ENCODE results near the gene ZFP57.

The ZFP57 gene

DNA sequence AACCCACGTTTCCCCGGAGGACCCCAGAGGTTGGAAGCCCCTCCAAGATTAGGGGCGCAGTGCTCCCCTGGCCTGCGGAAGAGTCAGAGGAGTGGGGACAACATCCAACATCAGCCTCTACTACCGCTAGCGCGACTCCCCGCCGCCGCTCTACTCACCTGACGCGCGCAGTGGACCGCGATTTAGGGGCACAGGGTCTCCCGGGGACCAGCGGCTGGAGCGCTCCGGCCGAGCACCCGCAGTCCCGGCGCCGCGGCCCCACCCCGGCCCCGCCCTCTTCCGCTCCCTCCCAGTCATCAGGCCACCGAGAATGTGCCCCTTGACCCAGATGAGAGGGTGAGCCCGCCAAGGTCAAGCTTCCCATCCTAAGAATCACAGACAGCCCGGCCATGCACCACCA lies at the start of gene ZFP57:
Gene ZFP57 (minus strand): TSS at position 249 of the 400 bp plus-strand sequence. CDS start 4,149 bp downstream, outside the sequence.
- DNase-seq (ENCODE audit: extremely low read depth, low read depth): no peak
- no peak for TF ChIP-seq CTCF (IDR thresholded peaks at IDR 0.05; ENCODE audit: low read depth, low read length)

DNA sequence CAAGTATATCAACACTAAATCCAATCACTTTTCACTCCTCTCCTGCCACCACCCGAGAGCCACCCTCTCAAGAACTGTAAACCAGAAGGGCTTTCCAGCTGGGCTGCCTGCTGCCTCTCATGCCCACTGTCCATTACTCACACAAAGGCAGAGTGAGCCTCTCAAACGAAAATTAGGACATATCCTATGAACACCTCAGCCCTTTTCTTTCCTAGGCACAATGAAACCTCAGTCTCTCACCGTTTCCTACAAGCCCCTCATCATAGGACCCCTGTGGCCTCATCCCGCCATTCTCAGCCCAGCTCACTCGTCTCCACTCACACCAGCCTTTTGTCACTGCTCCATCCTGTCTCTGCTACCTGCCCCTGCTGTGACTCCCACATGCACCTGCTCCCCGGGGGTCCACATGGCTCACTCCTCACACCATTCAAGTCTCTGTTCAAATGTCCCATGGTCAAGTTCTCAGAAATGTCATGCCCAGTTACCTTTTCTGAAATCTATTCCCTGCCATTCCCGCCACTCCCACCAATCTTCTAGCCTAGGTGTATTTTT lies 49.7 kb upstream of the ZFP57 start:
- TF ChIP-seq CTCF (IDR thresholded peaks at IDR 0.05; ENCODE audit: low read depth, low read length): no peak
- DNase-seq (ENCODE audit: extremely low read depth, low read depth): no peak

- no peak for TF ChIP-seq CTCF (IDR thresholded peaks at IDR 0.05; ENCODE audit: low read depth, low read length)
- no peak for DNase-seq (ENCODE audit: extremely low read depth, low read depth)
Measured at GRCh38 chr6:29729774-29730328, 48.9 kb upstream of the ZFP57 start.

DNA sequence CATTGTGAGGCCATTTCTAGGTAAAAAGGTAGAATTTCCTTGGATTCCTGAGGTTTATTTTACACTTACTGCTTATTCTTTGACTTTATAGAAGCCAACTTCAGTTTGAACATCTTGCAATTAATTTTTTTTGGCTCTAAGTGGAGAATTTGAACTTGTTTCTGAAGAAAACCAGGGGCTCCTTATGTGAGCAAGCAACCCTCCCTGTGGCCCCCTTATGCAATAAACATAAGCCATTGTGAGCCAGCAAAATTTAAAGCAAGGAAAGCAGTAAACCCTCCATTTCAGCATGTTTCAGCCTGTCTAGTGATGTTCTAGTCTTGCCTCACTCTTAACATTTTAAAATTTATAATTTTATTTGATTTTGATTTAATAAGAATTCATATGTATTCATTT lies 47.9 kb upstream of the ZFP57 start:
- TF ChIP-seq CTCF (IDR thresholded peaks at IDR 0.05; ENCODE audit: low read depth, low read length): no peak
- DNase-seq (ENCODE audit: extremely low read depth, low read depth): no peak

- no peak for TF ChIP-seq CTCF (IDR thresholded peaks at IDR 0.05; ENCODE audit: low read depth, low read length)
- DNase-seq (ENCODE audit: extremely low read depth, low read depth): no peak
Measured at GRCh38 chr6:29728173-29728874, 47.4 kb upstream of the ZFP57 start.

DNA sequence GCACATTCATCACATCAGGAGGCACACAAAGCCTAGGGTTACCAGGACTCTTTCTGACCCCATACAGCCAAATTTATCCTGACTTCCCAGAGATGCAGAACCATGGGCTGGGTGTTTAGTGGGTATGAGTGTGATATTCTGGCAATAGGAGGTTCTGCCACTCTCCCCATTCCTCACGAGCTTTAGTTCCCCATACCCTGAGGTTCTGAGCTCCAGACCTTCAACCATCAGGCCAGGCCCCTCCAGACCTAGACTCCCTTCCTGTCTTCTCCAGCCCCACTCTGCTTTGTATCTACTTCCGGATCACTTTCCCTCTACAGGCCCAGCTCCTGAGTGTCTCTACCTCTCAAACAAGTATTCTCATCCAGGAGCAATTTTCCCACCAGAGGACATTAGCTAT lies 46.7 kb upstream of the ZFP57 start:
- DNase-seq (ENCODE audit: extremely low read depth, low read depth): no peak
- no peak for TF ChIP-seq CTCF (IDR thresholded peaks at IDR 0.05; ENCODE audit: low read depth, low read length)

DNA sequence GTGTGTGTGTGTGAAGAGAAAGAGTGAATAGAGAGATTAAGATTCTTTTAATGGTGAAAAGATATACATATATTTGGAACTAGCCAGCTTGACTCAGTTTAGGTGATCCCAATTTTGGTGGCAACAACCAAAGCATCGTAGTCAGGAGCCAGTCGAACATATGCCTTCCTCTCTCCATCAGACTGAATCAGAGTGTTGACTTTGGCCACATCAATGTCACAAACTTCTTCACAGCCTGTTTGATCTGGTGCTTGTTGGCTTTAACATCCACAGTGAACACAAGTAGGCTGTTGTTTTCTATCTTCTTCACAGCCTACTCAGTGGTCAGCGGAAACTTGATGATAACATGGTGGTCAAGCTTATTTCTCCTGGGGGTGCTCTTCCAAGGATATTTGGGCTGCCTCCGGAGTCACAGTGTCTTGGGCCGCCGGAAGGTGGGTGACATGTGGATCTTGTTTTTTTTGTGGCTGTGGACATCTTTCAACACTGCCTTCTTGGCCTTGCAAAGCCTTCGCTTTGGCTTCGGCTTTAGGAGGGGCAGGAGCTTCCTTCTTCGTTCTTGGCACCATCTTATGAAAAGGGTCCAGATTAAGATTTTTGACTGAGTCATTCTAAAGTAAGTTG lies 45.7 kb upstream of the ZFP57 start:
- no peak for DNase-seq (ENCODE audit: extremely low read depth, low read depth)
- no peak for TF ChIP-seq CTCF (IDR thresholded peaks at IDR 0.05; ENCODE audit: low read depth, low read length)

Measured in AG09319 (cell line).